Testis (tissue), 2 donors: ENCODE measurements around the gene VPS26B.

Experiments
- CTCF ChIP-seq, 3 experiments: fragments of 450-650 bp in 2 of 3; fragments of 200-600 bp in 1 of 3; sonication (generic) in 1 of 3; IDR thresholded peaks; one replicate each; pipeline ENCODE4 v1.5.1; 2016 to 2019; ENCODE audit warnings: antibody characterized with exemption in 3 of 3, mild to moderate bottlenecking in 2 of 3, moderate library complexity in 1 of 3
- POLR2A ChIP-seq: fragments of 450-650 bp; IDR thresholded peaks from one replicate; pipeline ENCODE4 v1.6.1; 2017; ENCODE audit warnings: antibody characterized with exemption, mild to moderate bottlenecking, moderate library complexity

GRCh38 chr11:134178032-134178674 lies 46.3 kb upstream of the VPS26B start:
- TF ChIP-seq CTCF (IDR thresholded peaks at IDR 0.05) (no peak), POLR2A (no peak)
